Measurements from ENCODE around the gene HIGD2A.
"Not testable (repeated sequence)": the region's sequence is repeated elsewhere in the genome, so short reads cannot be mapped to it uniquely, and the experiment has no call there.

Gene HIGD2A

DNA sequence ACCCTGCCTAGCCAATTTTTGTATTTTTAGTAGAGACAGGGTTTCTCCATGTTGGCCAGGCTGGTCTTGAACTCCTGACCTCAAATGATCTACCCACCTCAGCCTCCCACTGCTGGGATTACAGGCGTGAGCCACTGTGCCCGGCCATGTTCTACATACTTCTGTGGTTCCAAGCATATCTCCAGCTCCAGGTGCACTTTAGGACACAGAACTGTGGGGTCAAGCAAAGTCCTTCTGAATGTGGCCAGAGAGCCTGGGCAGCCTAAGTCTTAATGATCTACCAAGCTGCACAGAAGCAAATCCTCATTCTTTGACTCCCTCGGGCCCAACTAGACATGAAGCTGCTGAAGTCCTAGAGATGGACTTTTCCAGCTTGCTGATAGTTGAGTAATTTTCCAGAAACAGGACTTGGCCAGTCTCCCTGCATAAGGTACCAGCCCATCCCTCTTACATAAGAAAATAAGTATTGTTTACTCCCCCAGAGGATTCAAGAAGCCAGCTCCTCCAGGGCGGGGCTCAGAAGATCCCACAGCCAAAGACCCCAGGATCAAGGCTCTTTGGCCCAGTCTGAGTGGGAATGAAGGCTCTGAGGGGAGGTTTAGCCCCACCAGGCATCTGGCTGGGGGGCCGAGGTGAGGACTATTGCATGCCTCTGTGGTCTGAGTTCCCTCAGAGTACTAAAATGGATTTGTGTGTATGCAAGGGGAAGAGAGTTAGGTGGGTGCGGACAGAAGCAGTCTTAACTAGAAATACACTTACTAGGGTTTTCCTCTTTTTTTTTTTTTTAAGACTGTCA, 19.1 kb downstream of the HIGD2A start:
- Mint-ChIP-seq H3K4me1 (peaks cover 19% of the 10 kb centered on the region), H3K4me3 (no peak overlapping the region), H3K27ac (ENCODE audit: low read depth) (no peak overlapping the region), H3K36me3 (ENCODE audit: insufficient read depth) (peaks cover 18% of the 10 kb centered on the region), H3K9me3 (no peaks in the 10 kb centered on the region), H3K27me3 (no peaks in the 10 kb centered on the region)
- DNase-seq (ENCODE audit: low spot score in 2 of 2) (no peak), ATAC-seq (replicated peaks; ENCODE audit: extremely low read depth, poor library complexity, severe bottlenecking) (no peak)

DNA sequence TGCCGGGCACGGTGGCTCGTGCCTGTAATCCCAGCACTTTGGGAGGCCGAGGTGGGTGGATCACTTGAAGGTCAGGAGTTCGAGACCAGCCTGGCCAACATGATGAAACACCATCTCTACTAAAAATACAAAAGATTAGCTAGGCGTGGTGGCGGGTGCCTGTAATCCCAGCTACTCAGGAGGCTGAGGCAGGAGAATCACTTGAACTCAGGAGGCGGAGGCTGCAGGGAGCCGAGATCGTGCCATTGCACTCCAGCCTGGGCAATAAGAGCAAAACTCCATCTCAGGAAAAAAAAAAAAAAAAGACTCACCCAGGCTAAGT, 19.7 kb downstream of the HIGD2A start:
- H3K9me3 Mint-ChIP-seq; ATAC-seq (replicated peaks; ENCODE audit: extremely low read depth, poor library complexity, severe bottlenecking); H3K27me3 Mint-ChIP-seq; H3K4me3 Mint-ChIP-seq; DNase-seq (ENCODE audit: low spot score in 2 of 2); H3K27ac Mint-ChIP-seq (ENCODE audit: low read depth): not testable (repeated sequence)
- Mint-ChIP-seq H3K36me3 (ENCODE audit: insufficient read depth) (peaks cover 18% of the 10 kb centered on the region), H3K4me1 (peaks cover 25% of the 10 kb centered on the region)

- peaks cover 20% of the 10 kb centered on the region for H3K36me3 Mint-ChIP-seq (ENCODE audit: insufficient read depth)
- peaks cover 28% of the 10 kb centered on the region for H3K4me1 Mint-ChIP-seq
- H3K27me3 Mint-ChIP-seq, result no peaks in the 10 kb centered on the region
- DNase-seq (ENCODE audit: low spot score in 2 of 2) (no peak), ATAC-seq (replicated peaks; ENCODE audit: extremely low read depth, poor library complexity, severe bottlenecking) (no peak)
- H3K4me3 Mint-ChIP-seq, result no peak overlapping the region
- no peak overlapping the region for H3K27ac Mint-ChIP-seq (ENCODE audit: low read depth)
- no peaks in the 10 kb centered on the region for H3K9me3 Mint-ChIP-seq
Measured at GRCh38 chr5:176408590-176408989, 20.0 kb downstream of the HIGD2A start.

GRCh38 chr5:176409765-176410164, 21.2 kb downstream of the HIGD2A start:
- DNase-seq (ENCODE audit: low spot score in 2 of 2) (no peak), ATAC-seq (replicated peaks; ENCODE audit: extremely low read depth, poor library complexity, severe bottlenecking) (no peak)
- peaks cover 22% of the 10 kb centered on the region for H3K36me3 Mint-ChIP-seq (ENCODE audit: insufficient read depth)
- H3K4me1 Mint-ChIP-seq, result peaks cover 40% of the 10 kb centered on the region
- H3K27ac Mint-ChIP-seq (ENCODE audit: low read depth), result no peak overlapping the region
- H3K4me3 Mint-ChIP-seq, result no peak overlapping the region
- no peaks in the 10 kb centered on the region for H3K9me3 Mint-ChIP-seq
- H3K27me3 Mint-ChIP-seq, result no peaks in the 10 kb centered on the region

- peaks cover 49% of the 10 kb centered on the region for H3K4me1 Mint-ChIP-seq
- no peaks in the 10 kb centered on the region for H3K9me3 Mint-ChIP-seq
- no peak overlapping the region for H3K27ac Mint-ChIP-seq (ENCODE audit: low read depth)
- ATAC-seq (replicated peaks; ENCODE audit: extremely low read depth, poor library complexity, severe bottlenecking) (no peak), DNase-seq (ENCODE audit: low spot score in 2 of 2) (no peak)
- peaks cover 27% of the 10 kb centered on the region for H3K36me3 Mint-ChIP-seq (ENCODE audit: insufficient read depth)
- H3K4me3 Mint-ChIP-seq, result no peak overlapping the region
- no peaks in the 10 kb centered on the region for H3K27me3 Mint-ChIP-seq
Measured at GRCh38 chr5:176410486-176411180, 22.1 kb downstream of the HIGD2A start.

DNA sequence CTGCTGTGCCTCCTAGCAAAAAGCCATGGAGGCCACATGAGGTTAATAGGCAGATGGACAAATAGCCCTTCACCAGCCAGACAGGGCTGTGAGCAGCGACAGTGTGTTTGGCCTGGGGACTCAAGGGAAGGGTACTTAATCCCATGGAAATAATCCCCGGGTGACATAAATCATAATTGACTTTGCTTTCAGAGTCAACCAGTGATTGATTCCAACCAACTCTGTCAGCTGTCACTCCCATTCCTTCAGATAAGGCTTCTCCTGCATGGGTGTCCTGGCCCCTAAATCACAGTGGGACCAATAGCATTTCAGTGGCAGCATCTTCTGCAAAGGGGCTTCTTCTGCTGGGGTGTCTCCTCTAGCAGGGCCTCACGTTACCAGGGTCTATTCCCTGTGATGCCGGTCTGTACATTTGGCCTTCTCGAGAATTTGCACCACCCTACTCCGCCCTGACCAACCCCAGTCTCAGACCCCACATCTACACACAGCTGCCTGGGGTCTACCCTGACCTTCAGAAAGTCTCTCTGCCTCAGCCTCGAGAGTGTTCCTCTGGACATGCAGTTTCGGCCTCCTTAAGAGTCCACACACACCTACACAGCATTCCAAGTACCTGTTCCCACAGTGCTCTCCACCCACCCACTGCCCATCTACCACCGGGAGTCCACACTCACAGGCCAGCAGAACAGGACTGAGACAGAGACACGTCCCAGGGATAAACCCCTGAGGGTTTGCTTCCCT, 24.1 kb downstream of the HIGD2A start:
- no peak for DNase-seq (ENCODE audit: low spot score in 2 of 2)
- Mint-ChIP-seq H3K27me3 (no peaks in the 10 kb centered on the region), H3K9me3 (no peaks in the 10 kb centered on the region), H3K36me3 (ENCODE audit: insufficient read depth) (peaks cover 22% of the 10 kb centered on the region), H3K4me1 (peaks cover 58% of the 10 kb centered on the region), H3K4me3 (no peak overlapping the region), H3K27ac (ENCODE audit: low read depth) (peak overlapping the region; percentile 71)
- no peak for ATAC-seq (replicated peaks; ENCODE audit: extremely low read depth, poor library complexity, severe bottlenecking)

DNA sequence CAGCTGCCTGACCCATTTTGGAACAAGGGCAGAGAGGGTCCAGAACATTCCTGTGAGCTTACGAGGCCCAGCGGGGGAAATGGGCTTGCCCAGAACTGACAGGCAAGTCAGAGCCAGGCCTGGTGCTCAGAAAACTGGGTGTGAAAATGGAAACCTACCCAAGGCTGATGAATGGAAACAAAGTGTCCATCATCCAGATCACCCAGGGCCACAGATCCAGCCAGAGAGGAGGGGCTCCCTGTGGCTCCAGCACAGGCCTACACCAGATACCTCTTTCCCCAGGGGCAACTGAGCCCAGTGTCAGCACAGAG, 24.7 kb downstream of the HIGD2A start:
- Mint-ChIP-seq H3K27me3 (no peaks in the 10 kb centered on the region), H3K27ac (ENCODE audit: low read depth) (no peak overlapping the region), H3K4me1 (peaks cover 58% of the 10 kb centered on the region), H3K9me3 (no peaks in the 10 kb centered on the region), H3K4me3 (no peak overlapping the region), H3K36me3 (ENCODE audit: insufficient read depth) (peaks cover 22% of the 10 kb centered on the region)
- DNase-seq (ENCODE audit: low spot score in 2 of 2) (no peak), ATAC-seq (replicated peaks; ENCODE audit: extremely low read depth, poor library complexity, severe bottlenecking) (no peak)

DNA sequence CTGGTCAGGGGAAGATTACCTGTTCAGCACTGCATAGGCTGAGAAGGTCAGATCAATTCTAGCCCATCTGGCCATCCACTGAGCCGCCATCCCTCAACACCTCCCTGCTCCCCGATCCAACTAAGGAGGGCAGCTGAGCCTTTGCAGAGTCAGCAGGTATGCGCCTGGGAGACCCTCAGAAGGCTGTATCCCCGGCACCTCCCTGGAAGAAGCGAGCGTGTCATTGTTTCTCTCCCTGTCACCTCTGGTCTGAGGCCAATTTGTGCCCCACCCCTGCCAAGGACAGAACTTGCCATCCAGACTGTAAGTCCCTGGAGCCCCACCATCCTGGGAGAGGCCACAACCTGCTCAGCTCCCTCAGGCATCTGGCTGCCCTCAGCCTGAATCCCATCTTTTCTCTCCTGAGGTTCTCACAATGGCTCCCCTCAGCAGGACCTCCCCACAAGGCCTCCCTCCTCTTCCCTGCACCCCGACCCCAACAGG, 25.2 kb downstream of the HIGD2A start:
- Mint-ChIP-seq H3K36me3 (ENCODE audit: insufficient read depth) (peaks cover 22% of the 10 kb centered on the region), H3K9me3 (no peaks in the 10 kb centered on the region), H3K4me1 (peaks cover 58% of the 10 kb centered on the region), H3K4me3 (no peak overlapping the region), H3K27ac (ENCODE audit: low read depth) (peak overlapping the region; percentile 91), H3K27me3 (no peaks in the 10 kb centered on the region)
- ATAC-seq (replicated peaks; ENCODE audit: extremely low read depth, poor library complexity, severe bottlenecking) (no peak), DNase-seq (ENCODE audit: low spot score in 2 of 2) (no peak)

GRCh38 chr5:176414704-176415103, 26.2 kb downstream of the HIGD2A start:
- H3K27me3 Mint-ChIP-seq, result no peaks in the 10 kb centered on the region
- peaks cover 58% of the 10 kb centered on the region for H3K4me1 Mint-ChIP-seq
- peak overlapping the region; percentile 77 for H3K4me3 Mint-ChIP-seq
- H3K9me3 Mint-ChIP-seq, result no peaks in the 10 kb centered on the region
- H3K27ac Mint-ChIP-seq (ENCODE audit: low read depth), result peak overlapping the region; percentile 91
- DNase-seq (ENCODE audit: low spot score in 2 of 2) (no peak), ATAC-seq (replicated peaks; ENCODE audit: extremely low read depth, poor library complexity, severe bottlenecking) (no peak)
- H3K36me3 Mint-ChIP-seq (ENCODE audit: insufficient read depth), result peaks cover 20% of the 10 kb centered on the region

DNA sequence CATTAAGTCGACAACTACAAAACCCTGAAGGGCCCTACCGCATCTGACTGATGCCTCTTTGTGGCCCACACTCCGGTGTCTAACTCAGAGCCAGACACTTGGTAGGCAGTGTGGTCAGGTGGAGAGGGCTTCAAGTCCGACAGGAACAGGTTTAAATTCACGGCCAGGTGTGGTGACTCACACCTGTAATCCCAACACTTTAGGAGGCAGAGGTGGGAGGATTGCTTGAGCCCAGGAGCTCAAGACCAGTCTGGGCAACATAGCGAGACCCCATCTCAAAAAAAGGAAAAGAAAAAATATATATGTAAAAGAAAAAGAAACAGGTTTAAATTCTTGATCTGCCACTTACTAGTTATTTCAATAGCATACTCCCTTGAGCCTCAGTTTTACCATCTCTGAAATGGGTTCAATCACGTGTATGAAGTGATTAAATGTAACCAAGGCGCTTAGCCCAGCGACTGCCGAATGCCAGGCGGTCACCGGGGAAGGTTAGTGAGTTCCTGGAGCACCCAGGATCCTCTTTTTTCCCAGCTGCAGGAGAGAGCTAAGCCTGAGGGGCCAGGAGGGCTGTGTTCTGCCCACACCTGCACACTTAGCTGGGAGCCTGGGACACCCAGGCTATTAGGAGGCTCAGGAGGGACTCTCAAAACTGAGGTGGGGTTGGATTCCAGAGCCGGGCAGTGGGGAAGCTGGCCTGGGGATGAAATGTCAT, 26.8 kb downstream of the HIGD2A start:
- Mint-ChIP-seq H3K4me3 (peak overlapping the region; percentile 77), H3K27me3 (no peaks in the 10 kb centered on the region), H3K27ac (ENCODE audit: low read depth) (peak overlapping the region; percentile 91), H3K36me3 (ENCODE audit: insufficient read depth) (peaks cover 18% of the 10 kb centered on the region), H3K4me1 (peaks cover 58% of the 10 kb centered on the region), H3K9me3 (no peaks in the 10 kb centered on the region)
- DNase-seq (ENCODE audit: low spot score in 2 of 2), result no peak
- ATAC-seq (replicated peaks; ENCODE audit: extremely low read depth, poor library complexity, severe bottlenecking), result no peak

DNA sequence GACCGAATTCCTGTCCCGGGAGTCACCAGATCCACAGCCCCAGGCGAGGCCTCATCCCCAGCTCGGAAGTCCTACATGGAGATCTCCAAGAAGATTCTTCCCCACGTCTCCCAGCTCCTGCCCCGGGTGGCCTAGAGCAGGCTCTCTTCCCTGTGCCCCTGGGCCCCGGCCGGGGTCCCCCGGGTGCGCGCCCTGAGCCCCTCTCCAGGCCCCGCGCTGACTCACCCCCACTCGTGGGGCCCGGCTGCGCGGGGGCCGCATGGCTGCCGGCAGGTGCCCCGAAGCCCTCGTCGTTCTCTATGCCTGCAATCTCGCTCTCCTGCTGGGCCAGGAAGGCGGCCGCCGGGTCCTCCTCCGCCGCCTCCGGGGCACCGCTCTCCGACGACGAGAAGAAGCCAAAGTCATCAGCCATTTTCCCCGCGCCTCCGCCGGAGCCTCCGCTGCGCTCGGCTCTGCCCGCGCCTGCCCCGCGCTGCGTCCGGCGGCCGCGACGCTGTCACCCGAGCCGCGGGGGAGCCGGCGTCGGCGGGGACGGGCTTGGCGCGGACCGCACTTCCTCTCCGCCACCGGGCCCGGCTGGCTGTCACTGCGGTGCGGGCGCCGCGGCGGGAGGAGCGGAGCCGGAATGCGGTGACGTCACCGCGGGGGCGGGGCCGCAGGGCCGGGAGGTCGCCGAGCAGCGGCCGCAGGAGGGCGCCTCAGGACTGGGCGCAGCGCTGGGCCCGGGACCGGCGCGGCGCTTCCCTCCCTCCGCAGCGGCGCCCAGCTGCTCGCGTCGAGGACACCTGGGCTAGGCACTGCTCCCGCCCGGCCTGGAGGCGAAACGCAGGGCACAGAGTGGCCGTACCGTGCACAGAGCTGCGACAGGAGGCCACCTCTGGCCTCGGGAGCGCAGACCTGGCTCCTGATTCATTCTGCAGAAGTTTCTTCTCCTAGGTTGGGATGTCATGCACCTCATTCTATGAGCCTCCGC, 27.7 kb downstream of the HIGD2A start, which contains the start of gene CLTB:
TSS of gene CLTB (minus strand) at position 588 of the 973 bp plus-strand sequence. CDS start at position 412, 176 bp downstream.
- Mint-ChIP-seq H3K27ac (ENCODE audit: low read depth) (peak within 1 kb of the TSS; percentile 91), H3K4me3 (peak within 1 kb of the TSS; percentile 77), H3K4me1 (peaks cover 51% of the 10 kb centered on the region), H3K36me3 (ENCODE audit: insufficient read depth) (peaks cover 11% of the 10 kb centered on the region), H3K27me3 (no peaks in the 10 kb centered on the region), H3K9me3 (no peaks in the 10 kb centered on the region)
- peak; percentile 71 for DNase-seq (ENCODE audit: low spot score in 2 of 2)
- ATAC-seq (replicated peaks; ENCODE audit: extremely low read depth, poor library complexity, severe bottlenecking), result peak; percentile 91

All from central memory CD8-positive, alpha-beta T cell (primary cell).